SIG-M5 treated with dmso at 0.1 percent for 504 hours (cell line): ENCODE measurements around the gene LCLAT1.
"Not testable (repeated sequence)": the region's sequence is repeated elsewhere in the genome, so short reads cannot be mapped to it uniquely, and the experiment has no call there.

ENCODE experiments used
- DNase-seq: peaks from one replicate; lab custom pipeline; 2025; ENCODE audit not compliant: unreplicated experiment; lab: John Stamatoyannopoulos, UW

LCLAT1 gene

DNA sequence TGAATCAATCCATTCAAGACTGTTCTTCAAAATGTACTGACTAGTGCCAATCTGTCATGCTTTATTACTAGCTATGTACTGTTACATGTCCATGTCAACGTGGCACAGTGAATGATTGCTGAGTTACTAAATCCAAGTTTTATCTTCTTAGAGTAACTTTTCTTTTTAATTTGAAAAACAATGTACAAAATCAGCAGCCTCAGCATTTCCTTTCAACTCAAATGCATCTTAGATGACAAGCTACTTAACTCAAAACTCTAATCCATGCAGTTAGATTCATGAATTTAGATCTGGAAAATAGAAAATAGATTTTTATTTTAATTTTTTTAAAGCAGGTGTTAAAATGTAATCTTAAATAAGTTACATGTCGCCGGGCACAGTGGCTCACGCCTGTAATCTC is 186.0 kb downstream of the LCLAT1 start:
- DNase-seq = no peak

DNA sequence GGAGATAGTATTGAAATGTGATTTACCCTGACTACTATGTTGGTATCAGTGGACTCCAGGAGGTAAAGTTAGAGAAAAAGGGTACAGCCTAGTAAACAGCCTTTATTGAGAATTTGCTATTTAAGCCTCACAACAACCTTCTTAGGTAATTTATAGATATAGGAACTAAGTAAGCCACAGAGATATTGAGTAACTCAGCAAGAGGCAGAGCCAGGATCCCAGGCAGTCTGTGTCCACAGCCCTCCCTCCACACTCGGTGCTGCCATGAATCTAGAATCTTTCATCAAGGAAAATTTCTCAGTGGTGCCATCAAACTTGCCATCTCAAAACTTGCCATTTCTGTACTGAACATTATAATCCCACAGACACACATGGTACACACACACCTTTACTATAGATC is 189.3 kb downstream of the LCLAT1 start:
- DNase-seq = peak; percentile 61

DNA sequence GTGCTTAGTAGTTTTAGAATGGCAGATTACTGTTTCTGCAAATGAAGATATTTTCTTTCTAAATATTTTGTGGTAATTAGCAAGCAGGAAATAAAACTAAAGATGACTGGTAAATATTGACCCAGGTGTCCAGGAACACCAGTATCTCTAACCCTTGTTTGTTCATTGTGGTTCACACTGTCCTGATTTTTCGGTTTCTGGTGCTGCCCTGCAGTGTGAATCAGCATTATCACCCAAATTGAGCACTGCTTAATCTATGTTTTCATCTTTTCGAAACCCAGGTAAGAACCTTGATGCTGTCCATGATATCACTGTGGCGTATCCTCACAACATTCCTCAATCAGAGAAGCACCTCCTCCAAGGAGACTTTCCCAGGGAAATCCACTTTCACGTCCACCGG is 192.8 kb downstream of the LCLAT1 start:
- DNase-seq = no peak

DNA sequence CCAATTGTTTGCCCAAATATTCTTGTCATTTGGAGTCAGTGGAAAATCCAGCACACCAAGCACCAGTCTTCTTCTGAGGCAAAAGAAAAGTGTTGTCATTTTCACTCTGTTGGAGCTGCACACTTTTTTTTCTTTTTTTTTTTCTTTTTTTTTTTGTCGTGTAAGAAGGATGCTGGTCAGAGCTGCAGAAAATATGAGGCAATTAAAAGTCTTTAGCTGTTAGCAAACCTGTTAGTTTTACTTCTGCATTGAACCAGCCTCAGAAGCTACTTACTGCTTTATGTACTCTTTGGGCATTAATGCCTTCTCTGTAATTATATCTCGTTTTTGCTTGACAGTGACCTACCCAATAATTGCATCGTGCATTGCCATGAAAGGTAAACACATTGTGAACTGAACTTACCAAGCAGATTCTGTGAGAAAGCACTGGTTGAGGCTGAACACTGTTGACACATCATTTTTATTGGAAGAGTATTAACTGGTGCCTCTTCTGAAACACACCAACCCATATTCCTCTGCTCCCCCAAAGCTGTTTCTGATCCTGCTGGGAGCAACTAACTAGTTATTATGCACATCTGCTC is 194.8 kb downstream of the LCLAT1 start:
- peak; percentile 39 for DNase-seq

DNA sequence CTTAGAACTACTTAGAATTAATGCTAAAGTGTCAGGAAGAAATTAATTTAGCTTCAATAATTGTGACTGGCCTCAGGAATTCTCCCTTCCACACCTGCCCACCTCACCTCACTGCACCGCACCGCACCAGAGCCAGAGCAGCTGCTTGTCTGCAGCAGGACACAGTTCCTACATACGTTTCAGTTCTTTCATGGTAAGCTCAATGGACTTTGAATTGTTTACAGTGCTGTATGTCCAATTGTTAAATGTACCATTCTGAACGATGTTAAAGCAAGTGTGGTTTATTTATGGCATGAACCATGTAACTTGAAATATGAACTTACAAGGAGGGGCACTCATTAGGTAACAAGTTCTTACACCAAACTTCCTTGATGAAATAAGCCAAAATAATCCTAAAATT is 196.0 kb downstream of the LCLAT1 start:
- not testable (repeated sequence) for DNase-seq

DNA sequence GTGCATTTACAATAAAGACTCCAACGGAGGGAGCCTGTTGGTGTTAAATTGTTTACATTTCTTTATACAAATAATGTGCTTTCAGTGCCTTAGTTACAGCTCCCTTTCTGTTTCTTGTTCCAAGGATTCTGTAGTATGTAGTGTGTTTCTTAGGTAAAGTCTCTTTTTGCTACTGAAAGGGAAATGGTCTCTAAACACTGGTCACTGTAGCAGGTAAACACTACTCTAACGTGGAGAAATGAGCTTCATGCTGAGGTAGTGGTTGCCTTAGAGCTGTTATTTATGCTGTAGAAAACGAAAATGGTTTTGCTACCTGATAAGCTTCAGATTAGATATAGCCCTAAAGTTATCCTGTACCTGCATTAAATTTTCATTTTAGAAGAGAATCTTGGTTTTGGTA is 196.6 kb downstream of the LCLAT1 start:
- DNase-seq = no peak

DNA sequence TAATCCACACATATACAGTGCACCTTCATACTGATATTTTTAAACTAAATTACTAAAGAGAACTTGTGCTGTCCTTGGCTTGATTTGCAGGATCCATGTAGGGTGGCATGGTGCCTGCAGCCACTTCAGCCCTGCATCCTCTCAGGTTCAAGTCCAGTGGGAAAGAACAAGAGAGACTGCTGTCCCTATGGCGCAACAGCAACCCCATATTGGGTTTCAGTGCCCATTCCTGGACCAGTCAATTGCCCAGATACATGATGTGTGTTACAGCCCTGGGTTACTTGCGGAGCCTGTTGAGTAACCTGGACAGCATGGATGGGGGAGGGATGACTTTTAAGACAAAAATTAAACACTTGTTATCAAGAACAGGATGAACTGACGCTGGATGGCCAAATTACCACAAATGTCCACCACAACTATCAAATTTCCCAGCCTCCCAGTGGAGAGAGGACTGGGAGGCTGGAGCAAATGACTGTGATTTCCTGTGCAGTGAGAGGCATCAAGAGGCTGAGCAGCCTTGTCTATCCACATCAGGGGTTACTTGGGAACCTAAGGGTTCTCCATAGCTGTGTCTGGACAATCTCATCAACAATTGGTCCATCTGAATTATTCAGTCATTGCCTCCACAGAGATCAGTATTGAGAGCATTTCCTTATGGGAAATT is 198.2 kb downstream of the LCLAT1 start:
- DNase-seq = no peak

DNA sequence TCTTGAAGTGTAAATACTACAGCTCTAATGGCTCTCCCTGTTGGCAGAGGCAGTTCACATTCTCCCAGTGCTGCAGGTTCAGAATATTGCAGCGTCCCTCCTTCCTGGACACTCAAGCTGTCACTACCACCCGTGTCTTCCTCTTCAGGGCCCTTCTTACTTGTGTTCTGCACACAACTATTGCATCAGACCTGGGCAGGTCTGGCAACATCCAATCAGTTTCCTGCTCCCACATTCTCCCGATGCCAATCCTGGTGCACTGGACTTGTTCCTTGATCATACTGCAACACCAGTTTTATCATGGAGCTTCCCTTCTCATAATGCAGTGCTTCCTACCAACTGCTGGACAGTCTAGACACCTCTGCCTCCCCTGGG is 198.7 kb downstream of the LCLAT1 start:
- DNase-seq = no peak

DNA sequence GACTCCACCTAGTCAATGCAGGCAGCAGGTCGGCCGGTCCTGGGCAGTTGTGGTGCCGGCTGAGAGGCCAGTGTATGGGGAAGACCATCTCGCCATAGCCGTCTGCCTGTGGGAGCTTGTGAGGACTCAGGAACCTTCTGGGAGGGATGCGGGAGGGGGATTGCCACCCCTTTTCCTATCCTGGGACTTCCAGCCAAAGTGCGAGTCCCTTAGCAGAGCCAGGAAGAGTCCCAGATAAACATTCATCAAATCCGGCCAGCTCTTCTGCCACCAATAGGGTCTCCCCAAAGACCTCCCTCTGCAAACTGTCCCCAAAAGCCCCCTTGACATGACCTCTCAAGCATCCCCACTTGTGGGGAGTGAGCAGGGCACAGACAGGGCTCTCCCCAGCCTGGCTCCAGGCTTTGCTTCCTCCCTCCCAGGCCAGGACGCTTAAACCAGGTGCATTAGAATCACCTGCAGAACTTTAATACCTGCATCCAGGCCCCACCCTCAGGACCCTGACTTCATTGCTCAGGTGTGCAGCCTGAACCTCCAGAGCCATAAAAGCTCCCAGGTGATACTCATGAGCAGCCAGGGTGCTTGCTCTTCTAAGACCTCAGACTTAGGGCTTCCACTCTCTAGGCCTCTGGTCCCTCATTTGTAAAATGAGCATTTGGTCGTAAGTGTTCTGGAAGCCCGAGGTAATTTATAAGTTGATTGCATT is 200.9 kb downstream of the LCLAT1 start:
- no peak for DNase-seq

DNA sequence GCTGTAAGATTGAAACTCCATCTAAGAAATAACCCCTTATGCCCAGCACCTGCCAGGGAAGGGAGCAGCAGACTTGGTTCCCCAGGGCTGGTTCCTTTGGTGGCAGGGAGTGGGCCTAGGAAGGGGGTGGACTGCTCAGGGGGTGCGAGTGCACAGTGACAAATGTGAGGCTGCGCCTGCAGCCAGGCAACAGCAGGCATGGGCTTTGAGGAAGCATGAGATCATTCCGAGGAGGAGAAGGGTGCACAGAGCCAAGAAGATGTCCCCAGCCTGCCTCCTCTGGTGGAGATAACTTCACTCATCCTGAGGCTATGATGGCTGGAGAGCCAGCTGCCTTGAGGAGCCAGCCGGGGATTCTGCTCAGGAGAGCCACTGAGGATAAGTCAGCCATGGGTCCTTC is 202.2 kb downstream of the LCLAT1 start:
- DNase-seq = no peak

DNA sequence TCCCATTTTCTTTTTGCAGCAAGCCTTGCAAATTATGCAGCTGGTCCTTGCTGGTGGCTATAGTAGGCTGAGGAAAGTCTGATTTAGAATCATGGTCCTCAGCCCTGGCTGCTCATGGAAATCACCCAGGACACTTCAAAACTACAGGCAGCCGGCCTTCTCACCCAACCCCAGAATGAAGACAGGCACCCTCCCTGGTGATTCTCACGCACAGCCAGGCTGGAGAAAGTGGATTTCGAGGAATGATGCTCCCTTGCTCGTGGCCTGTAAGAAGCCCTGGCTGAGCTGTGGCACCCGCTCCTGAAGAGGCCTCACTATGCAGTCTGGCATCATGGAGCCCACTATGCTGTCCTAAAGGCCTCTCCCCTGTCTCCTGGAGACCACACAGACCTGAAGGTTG is 202.8 kb downstream of the LCLAT1 start:
- no peak for DNase-seq

DNA sequence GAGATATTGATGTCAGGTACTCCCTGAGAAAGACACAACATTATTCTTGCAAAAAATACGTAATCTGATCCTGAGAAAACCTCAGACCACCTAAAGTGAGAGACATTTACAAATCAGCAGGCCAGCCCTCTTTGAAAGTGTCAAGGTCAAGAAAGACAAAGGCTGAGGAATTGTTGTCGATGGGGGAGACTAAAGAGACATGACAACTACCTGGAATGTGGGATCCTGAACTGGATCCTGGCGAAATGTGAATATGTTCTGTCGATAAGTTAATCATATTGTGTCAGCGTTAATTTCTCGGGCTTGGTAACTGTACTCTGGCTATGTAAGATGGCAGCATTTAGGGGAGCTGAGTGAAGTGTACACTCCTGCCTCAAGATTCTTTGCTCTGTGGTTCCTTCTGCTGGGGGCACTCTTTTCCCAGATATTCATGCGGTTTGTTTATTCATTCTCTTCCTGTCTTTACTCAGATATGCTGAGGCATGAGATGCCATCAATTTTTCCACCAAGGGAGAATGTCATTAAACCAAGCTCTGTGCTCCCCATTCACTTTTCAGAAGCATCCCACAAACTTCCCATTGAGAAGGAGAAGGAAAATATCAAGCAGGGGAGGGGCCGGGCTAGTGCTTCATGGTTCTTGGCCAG is 205.3 kb downstream of the LCLAT1 start:
- DNase-seq = no peak

DNA sequence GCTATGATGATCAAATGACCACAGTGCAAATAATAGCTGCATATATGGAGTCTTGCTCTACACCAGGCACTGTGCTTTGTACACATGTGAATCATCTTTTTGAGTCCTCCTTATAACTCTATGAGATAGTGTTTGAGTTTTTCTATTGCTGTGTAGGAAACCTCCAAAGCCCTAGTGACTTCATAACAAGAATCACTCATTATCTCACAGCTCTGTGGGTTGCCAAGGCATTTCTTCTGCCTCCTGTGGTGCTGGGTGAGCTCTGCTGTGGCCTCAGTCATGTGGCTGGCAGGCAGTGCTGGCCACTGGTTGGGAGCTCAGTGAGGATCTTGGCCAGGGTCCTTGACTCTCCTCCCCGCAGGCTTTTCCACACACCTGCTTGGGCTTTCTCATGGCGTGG is 206.8 kb downstream of the LCLAT1 start:
- DNase-seq = no peak

DNA sequence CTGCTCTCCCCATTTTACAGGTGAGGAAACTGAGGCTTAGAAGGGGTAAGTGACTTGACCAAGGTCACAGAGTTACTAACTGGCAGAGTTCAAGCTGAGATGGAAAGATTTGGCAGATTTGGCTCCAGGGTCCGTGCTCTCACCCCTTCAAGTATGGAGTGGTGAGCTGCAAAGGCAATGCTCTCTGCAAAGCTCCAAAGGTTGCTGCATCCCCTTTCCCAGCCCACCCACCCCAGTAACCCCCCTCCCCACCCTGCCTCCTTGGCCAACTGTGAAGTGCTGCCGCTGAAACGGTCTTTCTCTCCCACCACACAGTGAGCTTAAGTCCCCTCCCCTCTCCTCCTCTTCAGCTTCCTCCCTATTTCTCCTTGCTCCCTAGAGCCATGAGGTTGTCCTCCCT is 207.4 kb downstream of the LCLAT1 start:
- no peak for DNase-seq

DNA sequence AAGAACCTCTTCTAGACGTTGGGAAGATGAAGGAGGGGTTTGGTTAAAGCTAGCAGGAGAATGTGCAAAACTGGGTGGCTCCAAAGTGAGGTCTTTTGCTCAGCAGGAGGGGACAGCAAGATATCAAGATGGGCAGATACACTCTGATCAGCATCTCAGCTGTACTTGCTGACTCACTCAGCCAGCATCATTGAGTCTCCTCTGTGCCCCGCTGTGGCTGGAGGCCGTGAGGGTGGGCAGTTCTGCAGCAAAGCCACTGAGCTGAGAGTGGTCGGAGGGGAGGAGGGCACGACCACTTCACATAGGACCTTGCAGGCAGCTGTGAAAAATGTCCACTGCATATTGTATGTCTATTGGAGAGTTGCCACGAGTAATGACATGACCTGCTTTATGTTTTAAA is 208.2 kb downstream of the LCLAT1 start:
- DNase-seq = no peak

DNA sequence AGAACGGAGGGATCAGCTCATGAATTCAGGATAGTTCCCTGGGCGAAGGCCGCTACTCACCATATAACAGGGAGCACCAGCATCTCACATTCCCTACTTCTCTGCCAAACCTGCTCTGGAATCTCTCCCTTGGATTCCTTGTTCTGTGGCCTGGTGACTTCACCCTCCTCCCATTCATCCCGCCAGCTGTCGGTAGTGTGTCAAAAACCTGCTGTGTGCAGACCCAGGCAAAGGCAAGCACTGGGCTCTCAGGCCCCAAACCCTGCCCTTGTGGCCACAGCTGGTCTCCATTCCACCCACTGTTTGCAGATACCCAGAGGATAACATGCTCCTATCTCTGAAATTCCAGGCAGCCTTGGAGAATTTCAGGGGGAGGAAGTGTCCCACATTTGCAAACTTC is 208.6 kb downstream of the LCLAT1 start:
- no peak for DNase-seq

DNA sequence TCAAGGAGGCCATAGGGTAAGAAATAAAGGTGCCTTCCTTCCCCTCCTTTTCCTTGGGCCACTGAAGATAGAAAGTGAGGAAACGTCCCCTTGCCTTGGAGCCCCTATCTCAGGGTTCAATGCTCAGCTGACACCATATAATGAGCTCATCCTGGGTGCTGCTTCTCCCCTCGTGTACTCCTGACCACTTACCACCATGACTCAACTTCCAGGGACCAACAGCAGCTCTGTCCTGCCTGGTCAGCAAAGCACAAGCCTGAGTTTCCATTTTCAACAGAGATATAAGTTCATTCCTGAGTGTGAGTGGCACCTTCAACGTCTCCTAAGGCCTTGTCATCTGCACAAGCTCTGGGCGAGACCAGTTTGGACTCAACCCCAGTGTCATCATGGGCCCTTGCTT is 209.0 kb downstream of the LCLAT1 start:
- no peak for DNase-seq

DNA sequence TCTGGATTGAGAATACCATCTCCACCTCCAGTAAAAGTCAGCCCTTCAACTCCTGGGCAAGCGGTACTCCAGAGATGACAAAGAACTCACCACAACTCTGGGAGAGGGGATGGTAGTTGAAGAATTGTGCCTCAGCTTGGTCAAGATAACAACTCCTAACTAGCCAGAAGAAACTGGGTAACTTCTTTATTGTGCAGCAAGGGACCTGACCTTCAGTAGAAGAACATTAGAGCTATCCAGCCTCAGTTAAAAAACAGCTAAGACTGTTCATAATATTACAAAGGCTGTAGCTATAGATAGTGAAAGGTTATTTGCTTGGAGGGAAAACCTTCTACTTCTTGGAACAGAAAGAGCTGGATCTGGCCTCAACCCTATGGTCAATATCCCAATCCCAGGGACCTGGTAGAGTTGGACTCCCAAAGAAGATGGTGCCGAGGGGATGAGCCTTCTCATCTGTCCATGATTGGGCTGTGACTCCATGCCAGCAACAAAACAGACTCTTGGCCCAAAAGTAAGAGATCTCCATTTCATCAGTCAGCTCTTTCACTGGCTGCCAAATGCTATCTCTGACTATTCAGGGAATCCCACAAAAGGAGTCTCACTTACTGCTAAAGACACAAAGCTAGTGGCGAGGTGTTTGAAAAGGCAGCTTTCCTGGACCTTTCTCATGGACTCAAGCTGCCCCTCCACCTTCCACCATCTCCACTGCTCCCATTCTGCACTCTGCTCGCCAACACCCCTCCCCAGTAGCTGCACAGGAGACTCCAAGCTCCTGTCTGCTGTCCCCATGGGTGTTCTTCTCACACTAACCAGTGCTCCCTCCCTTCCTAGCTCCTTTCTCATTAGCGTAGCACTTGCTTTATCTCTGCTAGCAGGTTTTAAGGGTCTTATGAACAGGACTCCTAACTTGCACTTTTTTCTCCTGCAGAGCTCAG is 214.4 kb downstream of the LCLAT1 start:
- no peak for DNase-seq

DNA sequence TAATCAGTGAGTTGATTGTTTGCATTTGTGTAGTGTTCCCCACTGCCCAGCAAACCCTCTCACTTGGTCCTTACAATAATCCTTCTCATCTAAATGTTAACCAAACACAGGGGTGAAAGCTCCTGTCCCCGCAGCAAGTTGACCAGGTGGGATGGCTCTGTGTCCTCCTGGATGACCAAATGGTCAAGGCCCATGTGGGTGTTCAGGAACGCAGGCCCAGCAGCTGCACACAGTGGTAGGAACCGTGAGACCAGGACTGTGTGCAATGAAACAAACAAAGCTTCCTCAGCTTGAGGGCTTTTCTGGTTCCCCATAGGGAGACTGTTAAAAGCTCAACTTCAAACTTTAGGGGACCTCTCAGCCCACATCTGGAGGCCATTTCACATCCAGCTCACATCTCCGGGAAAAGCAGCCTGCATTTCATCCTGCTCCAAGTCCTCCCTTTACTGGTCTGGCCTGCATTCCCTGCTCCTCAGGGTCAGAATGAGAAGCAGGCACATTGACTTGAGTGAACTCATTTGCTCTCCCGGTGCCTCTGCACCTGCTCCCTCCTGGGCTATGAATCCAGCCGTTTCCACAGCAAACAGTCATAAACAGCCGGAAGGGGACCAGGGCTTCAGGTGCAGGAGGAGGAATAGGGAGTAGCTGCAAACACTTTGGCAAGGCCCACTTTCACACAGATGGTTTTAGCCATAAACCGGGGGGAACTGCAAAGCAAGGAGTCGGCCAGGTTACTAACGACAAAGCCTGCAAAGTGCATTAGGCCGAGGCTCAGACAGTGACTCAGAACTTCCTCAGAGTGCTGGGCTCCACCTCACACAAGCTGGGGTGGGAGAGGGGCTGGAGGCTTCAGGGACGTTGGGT is 215.5 kb downstream of the LCLAT1 start:
- DNase-seq = no peak

DNA sequence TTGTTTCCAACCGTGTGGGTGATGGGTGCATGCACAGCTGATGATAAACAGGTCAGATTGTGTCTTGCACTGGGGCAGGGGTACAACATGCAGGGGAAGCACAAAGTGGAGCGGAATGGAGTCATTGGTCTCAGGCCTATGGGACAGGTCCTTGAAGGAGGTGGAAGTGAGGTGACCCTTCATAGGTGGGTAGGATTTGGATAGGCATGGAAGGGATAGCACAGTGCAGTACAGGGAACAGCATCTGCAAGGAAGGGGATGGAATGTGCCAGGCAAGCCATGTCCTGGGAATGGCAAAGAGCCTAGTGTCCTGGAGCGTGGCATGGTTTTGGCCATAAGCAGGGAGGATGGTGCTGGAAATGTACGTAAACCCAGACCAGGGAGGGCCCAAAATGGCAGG is 216.3 kb downstream of the LCLAT1 start:
- DNase-seq = no peak
